RWPE2 (cell line): ENCODE results near the gene C1QL4.
"Not testable (repeated sequence)": the region's sequence is repeated elsewhere in the genome, so short reads cannot be mapped to it uniquely, and the experiment has no call there.

Experiments
- ATAC-seq: fragments of 200-7000 bp; cut with Tn5 transposase; 3 replicates; pipeline ENCODE4 v1.9.1; 2021; ENCODE audit warnings: low read depth
- DNase-seq: peaks from one replicate; pipeline ENCODE4 v3.0.0-alpha.2; 2020; ENCODE audit warnings: low spot score
- H3K27ac ChIP-seq: fragments of 450-650 bp; 2 replicates; pipeline ENCODE4 v1.5.1; 2017; ENCODE audit warnings: mild to moderate bottlenecking; ENCODE audit not compliant: poor library complexity, severe bottlenecking
- H3K27me3 ChIP-seq: fragments of 250-450 bp; sonication (Bioruptor Pico); 2 replicates; pipeline ENCODE4 v1.5.1; 2021; ENCODE audit warnings: mild to moderate bottlenecking, moderate library complexity; ENCODE audit not compliant: insufficient read depth, poor library complexity, severe bottlenecking
- H3K36me3 ChIP-seq: fragments of 250-450 bp; sonication (Bioruptor Pico); 2 replicates; pipeline ENCODE4 v1.5.1; 2020; ENCODE audit warnings: low read depth, mild to moderate bottlenecking, moderate library complexity
- H3K4me1 ChIP-seq: fragments of 250-450 bp; sonication (Bioruptor Pico); 2 replicates; pipeline ENCODE4 v1.5.1; 2021; ENCODE audit warnings: mild to moderate bottlenecking, moderate library complexity; ENCODE audit not compliant: insufficient read depth, poor library complexity, severe bottlenecking
- H3K4me3 ChIP-seq: fragments of 250-450 bp; sonication (Bioruptor Pico); 2 replicates; pipeline ENCODE4 v1.5.1; 2021; ENCODE audit warnings: mild to moderate bottlenecking, moderate library complexity; ENCODE audit not compliant: severe bottlenecking
- H3K9me3 ChIP-seq: fragments of 250-450 bp; sonication (Bioruptor Pico); 2 replicates; pipeline ENCODE4 v1.5.1; 2021; ENCODE audit warnings: mild to moderate bottlenecking, moderate library complexity; ENCODE audit not compliant: severe bottlenecking
- TF ChIP-seq, protein P1 (sequence below): fragments of 450-650 bp; IDR thresholded peaks from one replicate; pipeline ENCODE4 v1.5.1; 2017; ENCODE audit warnings: mild to moderate bottlenecking, moderate library complexity; ENCODE audit not compliant: poor library complexity, severe bottlenecking

The C1QL4 gene

GRCh38 chr12:49314811-49315210 is 22.2 kb downstream of the C1QL4 start:
- Histone ChIP-seq H3K27ac (no peak overlapping the region), H3K4me1 (peaks cover 6% of the 10 kb centered on the region), H3K9me3 (no peaks in the 10 kb centered on the region), H3K27me3 (no peaks in the 10 kb centered on the region), H3K4me3 (no peak overlapping the region), H3K36me3 (no peaks in the 10 kb centered on the region)
- ATAC-seq (no peak), DNase-seq (no peak)
- TF ChIP-seq, protein P1, sequence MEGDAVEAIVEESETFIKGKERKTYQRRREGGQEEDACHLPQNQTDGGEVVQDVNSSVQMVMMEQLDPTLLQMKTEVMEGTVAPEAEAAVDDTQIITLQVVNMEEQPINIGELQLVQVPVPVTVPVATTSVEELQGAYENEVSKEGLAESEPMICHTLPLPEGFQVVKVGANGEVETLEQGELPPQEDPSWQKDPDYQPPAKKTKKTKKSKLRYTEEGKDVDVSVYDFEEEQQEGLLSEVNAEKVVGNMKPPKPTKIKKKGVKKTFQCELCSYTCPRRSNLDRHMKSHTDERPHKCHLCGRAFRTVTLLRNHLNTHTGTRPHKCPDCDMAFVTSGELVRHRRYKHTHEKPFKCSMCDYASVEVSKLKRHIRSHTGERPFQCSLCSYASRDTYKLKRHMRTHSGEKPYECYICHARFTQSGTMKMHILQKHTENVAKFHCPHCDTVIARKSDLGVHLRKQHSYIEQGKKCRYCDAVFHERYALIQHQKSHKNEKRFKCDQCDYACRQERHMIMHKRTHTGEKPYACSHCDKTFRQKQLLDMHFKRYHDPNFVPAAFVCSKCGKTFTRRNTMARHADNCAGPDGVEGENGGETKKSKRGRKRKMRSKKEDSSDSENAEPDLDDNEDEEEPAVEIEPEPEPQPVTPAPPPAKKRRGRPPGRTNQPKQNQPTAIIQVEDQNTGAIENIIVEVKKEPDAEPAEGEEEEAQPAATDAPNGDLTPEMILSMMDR = no peak

DNA sequence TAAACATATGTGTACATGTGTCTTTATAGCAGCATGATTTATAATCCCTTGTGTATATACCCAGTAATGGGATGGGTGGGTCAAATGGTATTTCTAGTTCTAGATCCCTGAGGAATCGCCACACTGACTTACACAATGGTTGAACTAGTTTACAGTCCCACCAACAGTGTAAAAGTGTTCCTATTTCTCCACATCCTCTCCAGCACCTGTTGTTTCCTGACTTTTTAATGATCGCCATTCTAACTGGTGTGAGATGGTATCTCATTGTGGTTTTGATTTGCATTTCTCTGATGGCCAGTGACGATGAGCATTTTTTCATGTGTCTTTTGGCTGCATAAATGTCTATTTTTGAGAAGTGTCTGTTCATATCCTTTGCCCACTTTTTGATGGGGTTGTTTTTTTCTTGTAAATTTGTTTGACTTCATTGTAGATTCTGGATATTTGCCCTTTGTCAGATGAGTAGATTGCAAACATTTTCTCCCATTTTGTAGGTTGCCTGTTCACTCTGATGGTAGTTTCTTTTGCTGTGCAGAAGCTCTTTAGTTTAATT is 26.5 kb downstream of the C1QL4 start:
- H3K9me3 ChIP-seq, H3K4me1 ChIP-seq, H3K27ac ChIP-seq, DNase-seq, H3K27me3 ChIP-seq, ATAC-seq, H3K4me3 ChIP-seq, H3K36me3 ChIP-seq: not testable (repeated sequence)

DNA sequence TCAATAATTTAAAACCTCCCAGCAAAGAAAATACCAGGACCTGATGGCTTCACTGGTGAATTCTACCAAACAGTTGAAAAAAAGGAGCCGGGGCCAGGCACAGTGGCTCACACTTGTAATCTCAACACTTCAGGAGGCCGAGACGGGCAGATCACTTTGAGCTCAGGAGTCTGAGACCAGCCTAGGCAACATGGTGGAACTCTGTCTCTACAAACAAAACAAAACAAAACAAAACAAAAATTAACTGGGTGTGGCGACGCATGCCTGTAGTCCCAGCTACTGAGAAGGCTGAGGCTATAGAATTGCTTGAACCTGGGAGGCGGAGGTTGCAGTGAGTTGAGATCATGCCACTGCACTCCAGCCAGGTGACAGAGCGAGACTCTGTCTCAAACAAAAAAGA is 27.6 kb downstream of the C1QL4 start:
- H3K9me3 ChIP-seq = no peaks in the 10 kb centered on the region
- no peaks in the 10 kb centered on the region for H3K27me3 ChIP-seq
- TF ChIP-seq, protein P1 = no peak
- no peak overlapping the region for H3K27ac ChIP-seq
- DNase-seq (no peak), ATAC-seq (no peak)
- H3K36me3 ChIP-seq = no peaks in the 10 kb centered on the region
- no peaks in the 10 kb centered on the region for H3K4me1 ChIP-seq
- H3K4me3 ChIP-seq = no peak overlapping the region

DNA sequence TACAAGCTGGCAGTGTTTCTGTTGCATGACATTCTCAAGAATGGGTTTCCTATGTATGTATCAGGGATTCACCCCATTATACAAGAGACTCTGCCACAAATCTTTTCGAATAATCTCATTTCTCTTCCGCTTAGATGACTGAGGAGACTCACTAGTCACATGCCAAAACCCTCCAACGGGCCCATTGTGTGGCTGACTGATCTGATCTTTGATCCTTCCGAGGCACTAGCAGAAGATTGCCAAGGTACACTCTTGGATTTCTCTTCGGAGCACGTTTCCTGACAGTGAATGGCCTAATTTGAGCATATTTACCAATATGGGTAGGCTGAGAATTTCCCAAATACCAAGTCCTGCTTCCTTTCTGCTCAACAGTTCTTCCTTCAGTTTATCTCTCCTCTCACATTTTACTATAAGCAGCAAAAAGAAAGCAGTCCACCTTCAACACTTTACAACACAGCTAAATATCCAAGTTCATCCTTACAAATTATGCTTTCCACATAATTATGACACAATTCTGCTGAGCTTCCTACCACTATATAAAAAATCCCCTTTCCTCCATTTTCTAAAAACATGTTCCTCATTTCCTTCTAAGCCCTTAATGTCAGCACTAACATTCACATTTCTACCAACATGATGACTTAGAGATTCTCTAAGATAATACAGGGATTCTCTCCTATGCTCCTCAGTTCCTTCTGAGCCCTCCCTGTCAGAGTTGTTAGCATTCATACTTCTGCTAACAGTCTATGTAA is 31.1 kb downstream of the C1QL4 start:
- TF ChIP-seq, protein P1 = no peak

DNA sequence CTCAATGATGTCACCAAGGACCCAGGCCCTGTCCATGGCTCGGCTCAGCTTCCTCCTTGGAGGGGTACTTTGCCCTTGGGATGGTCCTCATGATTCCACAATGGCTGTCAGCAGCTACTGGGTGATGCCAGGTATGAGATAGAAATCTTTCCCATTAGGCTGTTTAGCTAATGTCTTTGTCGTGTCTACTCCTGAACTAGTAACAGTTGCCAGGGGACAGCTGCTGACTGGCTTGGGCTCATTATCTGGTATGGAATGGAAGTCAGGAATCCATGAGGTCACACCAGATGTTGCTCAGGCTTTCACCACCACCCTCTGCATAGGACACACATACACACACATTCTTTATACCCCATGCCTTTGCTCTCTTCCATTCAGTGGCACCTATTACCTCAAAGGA is 32.8 kb downstream of the C1QL4 start:
- Histone ChIP-seq H3K27me3 (no peaks in the 10 kb centered on the region), H3K9me3 (no peaks in the 10 kb centered on the region), H3K4me3 (no peak overlapping the region), H3K27ac (no peak overlapping the region), H3K36me3 (no peaks in the 10 kb centered on the region), H3K4me1 (no peaks in the 10 kb centered on the region)
- no peak for DNase-seq
- ATAC-seq = no peak
- TF ChIP-seq, protein P1 = no peak

More for the DNA sequence above, 31.1 kb downstream of the C1QL4 start:
- Histone ChIP-seq H3K27me3 (no peaks in the 10 kb centered on the region), H3K9me3 (no peaks in the 10 kb centered on the region), H3K4me1 (no peaks in the 10 kb centered on the region), H3K36me3 (no peaks in the 10 kb centered on the region), H3K27ac (no peak overlapping the region), H3K4me3 (no peak overlapping the region)
- DNase-seq (no peak), ATAC-seq (no peak)
